PC-3 (cell line): ENCODE measurements around the gene AMPD3.

Source experiments
- CTCF ChIP-seq: fragments of 300-600 bp; sonication (generic); conservative IDR thresholded peaks from 2 replicates; pipeline ENCODE4 v1.5.1; 2017; ENCODE audit warnings: antibody characterized with exemption, low read depth, mild to moderate bottlenecking, low read length
- EZH2phosphoT487 ChIP-seq: fragments of 300-600 bp; sonication (generic); IDR thresholded peaks from 2 replicates; pipeline ENCODE4 v1.6.1; 2018; ENCODE audit warnings: mild to moderate bottlenecking, antibody characterized with exemption, low read length, borderline replicate concordance

GRCh38 chr11:10505278-10506007 lies 50.4 kb downstream of the AMPD3 start:
- TF ChIP-seq CTCF (no peak), EZH2phosphoT487 (no peak)
